EL (cell line): ENCODE measurements around the gene PDE3A.
"Not testable (repeated sequence)": the region's sequence is repeated elsewhere in the genome, so short reads cannot be mapped to it uniquely, and the experiment has no call there.

Experiments
- DNase-seq: peaks from one replicate; pipeline ENCODE4 v3.0.0-alpha.2; 2016

Gene PDE3A

DNA sequence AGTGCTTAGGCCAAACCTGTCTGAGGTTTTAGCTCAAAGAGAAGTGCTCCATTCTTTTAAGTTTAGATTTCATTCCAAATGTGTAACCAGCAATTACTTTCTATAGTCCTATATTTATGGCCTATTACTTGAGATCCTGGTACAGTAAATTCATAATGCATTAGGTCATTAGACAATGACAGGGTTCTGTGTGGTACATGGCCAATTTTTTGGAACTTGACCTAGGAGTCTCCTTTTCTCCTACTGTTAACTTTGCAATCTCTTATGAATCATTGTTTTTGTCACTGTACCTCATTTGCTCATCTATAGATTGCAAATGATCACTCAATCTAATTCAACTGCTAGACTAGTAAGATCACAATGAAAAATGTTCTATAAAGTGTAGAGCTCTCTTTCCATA, 136.7 kb downstream of the PDE3A start:
- peak; percentile 65 for DNase-seq

DNA sequence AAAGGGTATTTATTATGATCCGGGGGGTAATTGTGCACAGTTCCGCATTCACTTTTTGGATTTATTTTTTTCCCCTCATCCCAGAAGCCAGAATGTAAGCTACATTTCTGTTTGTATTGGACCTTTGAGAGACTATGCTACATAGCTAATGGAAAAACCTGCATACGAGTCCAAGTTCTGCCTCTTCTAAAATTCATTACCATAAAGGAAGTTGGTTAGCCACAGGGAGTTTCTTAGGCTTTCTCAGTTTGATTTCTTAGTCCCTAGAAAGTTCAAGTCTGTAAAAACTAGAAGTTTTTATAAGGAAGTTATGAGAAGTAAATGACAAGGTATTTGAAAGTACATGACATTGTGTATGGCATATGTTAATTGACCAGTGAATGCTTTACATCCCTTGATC, 138.7 kb downstream of the PDE3A start:
- DNase-seq: no peak

DNA sequence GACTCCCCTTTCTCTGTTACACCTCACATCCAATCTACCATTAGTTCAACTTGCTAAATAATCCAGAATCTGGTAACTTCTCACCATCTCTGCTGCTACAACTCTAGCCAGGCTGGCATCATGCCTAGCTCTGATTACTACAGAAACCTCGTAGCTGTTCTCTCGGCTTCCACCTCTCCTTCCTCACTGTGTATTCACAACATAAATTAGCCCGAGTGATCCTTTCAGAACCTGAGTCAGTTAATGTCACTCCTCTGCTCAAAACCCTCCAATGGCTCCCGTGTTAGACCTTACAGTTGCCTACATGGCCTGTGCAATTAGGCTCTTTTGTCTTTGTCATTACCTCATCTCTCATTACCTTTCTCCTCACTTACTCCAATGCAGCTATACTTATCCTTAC, 139.4 kb downstream of the PDE3A start:
- no peak for DNase-seq

DNA sequence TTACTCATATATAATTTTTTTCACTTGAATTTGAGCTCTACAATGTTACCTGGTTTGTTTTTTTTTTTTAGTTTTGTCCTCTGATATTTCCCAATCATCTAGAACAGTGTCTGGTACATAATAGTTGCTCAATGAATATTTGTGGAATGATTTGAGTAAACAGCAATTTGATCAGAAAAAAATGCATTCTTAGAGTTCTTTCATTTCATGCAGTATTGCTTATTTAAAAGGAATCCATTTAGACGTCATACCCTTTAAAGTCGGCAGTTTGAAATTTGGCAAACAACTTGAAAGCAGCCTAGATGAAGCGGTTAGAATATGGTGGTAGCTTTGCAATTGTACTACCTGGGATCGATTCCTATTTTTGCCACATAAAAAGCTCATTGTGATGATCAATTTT, 140.0 kb downstream of the PDE3A start:
- peak; percentile 69 for DNase-seq

DNA sequence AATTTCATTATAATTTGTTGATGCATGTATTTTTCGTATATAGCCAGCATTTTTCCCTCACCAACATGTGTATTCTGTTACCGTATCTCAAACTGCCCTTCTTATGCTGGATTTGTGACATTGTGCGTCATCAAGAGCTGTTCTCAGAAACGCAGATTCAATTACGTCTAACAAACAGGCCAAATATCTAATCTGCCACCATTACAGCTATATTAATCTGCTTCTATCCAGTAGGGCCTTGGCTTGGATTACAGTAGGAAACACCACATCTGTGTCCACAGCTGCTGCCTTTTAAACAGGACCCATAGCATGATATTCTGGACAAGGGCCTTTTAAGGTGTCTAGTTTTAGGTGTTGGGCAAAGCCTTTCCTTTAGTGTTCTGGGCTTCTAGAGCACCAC, 140.6 kb downstream of the PDE3A start:
- no peak for DNase-seq

DNA sequence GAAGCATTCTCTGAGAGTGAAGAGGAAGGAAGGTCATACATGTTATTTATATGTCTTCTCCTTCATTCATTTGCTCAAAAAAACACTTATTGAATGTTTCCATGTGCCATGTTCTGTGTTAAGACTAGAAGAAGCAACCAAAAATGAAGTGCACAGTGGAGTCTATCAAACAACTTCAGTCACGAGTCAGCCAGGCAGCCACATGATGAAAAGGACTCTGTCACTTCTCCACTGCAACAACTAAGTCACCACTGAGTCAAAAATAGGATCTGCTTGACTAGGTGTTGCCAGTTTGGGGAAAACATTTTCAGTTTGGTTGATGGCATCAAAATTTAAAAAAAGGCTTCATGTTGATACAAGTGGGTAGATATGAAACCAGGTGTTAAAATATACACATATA, 142.5 kb downstream of the PDE3A start:
- DNase-seq: no peak

DNA sequence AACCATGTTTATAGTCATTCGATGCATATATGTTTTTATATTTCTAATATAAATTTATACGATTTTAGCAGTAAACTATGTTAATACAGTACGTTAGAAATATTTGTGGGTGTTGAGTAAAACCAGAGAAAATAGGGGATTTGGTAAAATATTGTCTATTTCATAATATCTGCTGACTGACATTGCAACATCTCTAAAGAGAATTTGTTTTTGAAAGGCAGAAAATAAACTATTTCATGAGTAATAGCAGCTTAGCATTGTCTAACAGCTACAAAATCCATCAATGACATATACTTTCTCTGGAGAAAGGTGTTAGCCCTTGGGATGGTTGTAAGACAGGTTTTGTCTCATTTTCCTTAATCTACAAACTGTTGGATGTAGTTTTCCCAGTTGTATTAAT, 144.9 kb downstream of the PDE3A start:
- no peak for DNase-seq

DNA sequence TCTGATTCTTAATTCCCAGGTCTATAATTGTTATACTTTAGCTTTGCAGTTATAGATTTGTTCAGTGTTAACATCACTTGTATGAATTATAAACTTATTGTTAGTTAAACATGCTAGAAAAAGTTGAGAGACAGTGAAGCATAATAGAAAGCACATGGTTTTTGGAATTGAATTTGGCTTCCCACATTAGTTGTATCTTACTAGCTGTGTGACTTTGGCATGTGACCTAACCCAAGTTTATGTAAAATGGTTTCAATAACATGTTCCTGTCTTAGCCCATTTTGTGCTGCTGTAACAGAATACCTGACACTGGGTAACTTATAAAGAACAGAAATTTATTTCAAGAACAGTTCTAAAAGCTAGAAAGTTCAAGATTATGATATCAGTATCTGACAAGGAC, 146.3 kb downstream of the PDE3A start:
- DNase-seq: no peak

DNA sequence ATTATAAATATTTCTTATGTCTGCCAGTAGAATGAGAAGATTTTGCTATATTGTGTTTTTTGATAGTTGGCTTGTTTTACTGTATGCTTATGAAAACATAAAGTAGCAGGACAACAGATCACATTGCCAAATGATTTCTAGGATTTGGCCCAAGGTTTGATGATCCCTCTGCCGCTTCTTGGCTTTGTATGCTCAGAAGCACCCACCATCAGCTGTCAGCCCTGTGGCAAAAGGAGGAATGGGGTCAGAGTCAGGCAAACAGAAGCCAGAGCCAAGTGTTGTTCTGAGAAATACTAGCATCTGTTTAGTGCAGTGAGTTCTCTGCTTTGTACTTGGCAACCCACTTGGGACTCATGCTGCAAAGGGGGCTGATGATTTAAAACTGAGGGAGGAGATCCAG, 152.2 kb downstream of the PDE3A start:
- DNase-seq: no peak

DNA sequence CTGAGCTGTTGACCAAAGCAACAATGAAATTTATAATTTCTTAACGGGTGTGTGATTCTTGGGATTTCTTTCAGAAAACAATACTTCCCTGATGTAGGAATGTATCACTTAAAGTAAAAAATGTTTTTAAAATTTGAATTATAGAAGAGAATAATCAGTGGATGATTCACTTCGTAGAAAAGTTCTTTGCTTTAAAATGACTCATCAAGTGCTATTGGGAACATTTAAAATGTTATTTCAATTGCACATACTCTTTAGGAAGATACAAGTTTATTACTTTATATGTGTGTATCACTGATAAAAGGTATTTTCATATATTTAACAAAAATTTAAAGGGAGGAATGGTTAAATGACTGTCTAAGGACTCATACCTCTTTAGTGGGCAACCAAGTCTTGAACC, 155.3 kb downstream of the PDE3A start:
- peak; percentile 31 for DNase-seq

DNA sequence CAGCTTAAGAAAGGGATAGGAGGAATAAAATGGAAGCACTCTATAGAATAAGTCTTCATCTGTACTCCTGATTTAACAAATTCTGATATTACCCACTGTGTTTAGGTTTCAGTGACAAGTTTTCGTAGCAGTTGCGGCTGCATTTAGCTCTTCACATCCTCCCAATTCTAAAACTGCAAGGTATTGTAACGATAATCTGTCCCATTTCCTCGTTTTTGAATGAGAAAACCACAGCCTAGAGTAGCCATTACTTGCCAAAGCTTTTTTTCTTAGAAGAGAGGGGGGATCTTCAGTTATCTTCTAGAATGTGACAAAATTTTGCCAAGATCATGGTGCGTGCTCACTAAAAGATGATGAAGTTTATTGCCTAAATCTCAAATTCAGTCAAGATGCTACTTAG, 155.8 kb downstream of the PDE3A start:
- DNase-seq: no peak

DNA sequence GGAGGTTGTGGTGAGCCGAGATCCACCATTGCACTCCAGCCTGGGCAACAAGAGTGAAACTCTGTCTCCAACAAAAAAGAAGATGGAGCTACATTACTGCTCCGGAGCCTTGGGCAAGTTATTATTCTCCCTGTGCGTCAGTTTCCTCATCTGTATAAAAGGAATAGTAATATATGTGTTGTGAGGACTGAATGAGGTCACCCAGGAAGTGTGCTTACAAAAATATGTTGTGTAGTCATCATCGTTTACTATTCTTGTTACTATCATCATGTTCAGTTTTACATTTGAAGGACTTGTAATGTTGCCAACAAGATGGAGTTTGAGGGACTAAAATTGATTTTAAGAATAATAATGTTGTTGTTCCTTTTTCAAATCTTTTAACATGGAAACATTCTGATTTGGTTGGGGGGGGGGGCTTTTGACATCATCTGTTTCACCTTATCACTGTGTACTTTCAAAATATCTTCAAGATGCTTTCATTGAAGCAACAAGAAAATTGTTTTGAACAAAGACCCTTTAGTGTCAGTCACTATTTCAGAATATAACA, 156.8 kb downstream of the PDE3A start:
- peak; percentile 34 for DNase-seq

DNA sequence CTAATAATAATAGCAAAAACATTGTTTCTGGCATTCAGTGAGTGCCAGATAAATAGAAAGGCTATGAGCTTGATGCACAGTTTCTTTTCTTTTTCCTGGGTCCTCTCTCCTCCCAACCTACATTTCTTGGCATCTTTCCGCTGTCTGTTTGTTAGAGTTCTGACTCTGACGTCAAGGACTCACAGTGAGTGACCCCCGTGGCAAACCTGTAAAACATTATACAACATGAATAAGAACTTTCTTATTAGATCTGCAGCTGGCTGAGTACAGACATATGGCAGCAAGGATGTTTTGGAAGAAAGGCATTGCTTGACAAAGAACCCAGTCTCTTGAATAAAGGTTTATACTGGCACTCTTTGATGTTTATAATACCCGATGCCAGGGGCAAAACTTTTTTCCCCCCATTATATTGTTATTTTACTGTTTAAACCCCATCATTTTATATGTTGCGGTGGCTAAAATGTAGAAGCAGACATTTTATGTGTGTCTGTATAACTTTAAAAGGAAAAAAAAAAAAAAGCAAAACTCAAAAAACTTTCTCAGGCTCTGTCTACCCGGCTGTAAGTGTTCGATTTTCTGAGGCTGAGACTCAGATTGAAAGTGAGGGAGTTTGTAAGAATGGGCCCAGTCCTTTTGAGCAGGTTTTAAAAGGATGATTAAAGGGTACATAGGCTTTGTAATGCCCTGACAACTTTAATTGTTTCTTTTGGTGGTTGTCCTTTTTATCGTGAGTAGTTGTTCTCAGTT, 159.3 kb downstream of the PDE3A start:
- peak; percentile 12 for DNase-seq

DNA sequence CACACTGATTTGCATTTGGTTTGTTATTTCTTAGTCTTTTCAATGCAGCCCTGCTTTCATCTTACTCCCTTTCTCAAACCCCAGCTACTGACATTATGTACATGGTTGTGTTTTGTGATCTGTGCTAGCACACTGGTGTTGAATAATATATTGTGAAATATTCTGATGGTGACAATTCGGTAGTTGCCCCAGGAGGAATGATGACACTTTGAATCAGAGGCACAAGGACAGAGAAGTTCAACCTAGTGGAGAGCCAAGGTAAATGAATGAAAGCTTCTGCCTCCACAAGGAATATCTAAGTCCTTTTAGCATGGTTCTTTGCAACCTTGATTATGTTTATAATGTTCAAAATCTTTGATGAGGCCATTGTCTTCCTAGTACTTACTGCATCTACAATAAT, 159.9 kb downstream of the PDE3A start:
- DNase-seq: no peak

DNA sequence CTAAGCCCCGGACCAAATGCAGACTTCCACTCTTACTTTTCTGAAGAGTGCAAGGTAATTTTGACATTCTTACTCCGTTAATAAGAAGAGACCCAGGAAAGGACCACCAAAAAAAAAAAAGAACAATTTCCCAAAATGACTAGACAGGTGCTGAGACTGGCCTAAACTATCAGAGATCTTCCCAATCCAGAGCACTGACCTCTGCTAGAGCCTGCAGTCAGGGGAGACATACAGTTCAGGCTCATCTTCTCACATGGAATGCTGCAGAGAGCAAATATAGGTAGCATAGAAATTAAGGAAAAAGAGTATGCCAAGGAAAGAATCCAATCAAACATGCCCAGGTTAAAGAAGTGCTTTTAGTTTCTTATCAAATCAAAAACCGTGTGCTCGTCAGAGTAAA, 177.9 kb downstream of the PDE3A start:
- DNase-seq: no peak

DNA sequence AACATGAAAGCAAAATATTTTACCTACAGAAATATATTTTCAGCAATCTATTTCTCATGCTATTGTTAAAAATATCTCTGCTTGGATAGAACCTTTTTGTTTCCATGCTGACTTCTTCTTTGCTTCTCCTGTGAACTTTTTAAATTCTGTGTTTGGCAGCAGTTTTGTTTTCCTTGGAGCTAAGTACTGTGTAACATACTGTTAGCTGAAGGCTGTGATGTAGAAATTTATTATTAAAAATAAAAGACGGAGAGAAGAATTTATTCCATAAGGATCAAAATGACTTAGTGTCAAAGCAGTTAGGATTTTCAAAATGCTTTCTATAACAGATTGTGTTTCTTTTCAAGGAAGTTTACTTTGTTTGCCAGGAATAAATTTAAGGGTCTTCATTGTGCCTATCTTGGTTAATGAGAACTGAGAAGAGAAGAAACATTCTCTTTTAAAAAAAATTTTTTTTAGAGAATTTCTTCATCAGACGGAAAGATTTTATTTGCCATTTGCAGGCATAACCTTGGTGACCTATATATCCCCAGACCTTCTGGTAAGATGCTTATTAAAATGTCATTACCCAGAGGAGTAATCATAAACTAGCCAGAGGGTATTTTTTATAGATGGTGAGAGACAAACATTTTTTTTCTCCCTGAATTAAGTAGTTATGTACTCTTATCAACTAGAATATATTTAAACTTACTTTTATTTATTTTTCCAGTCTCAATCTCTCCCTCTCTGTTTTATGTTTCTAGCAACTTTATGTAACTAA, 179.7 kb downstream of the PDE3A start:
- DNase-seq: peak; percentile 7

DNA sequence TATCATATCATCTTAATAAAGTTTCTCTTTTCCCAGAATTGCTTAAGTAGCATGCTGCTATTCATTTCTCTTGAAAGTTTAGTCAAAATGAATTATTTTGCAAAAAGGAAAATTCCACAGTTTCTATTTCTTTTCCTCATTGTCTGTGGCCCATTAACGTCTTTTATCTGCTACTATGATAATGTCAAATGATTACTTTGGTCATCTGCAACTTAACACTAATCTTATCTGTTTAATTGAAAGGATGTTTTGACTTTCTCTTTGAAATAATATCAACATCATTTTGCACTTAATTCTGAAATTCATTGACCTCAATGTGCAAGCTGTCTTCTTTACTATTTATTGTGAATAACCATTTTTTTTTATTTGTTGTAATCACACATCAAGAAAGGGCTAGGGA, 180.3 kb downstream of the PDE3A start:
- DNase-seq: no peak

DNA sequence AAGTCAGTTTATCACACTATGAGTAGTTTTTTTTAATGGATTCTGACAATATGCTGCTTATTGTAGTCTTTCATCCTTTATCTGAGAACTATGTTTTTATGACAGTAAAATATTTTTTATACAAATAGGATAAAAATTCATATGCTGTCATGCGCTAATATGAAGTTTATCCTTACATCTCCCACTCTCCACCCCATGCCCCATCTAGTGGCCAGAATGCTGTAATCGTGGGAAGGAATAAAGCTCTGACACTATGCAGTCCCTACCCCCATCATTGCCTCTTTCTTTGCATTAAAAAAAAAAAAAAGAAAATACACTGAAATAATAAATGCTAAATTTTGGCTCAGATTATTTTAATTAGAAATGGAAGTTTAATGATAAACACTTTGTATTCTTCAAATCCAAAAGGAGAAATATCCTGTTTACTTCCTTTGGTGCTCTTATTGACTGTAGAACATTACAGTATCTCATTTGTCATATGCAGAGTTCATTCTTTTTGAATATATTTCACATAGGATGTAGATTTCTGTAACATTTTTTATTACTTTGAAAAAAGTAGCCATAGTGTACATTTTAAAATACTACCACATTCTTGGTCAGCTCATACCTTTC, 180.9 kb downstream of the PDE3A start:
- peak; percentile 46 for DNase-seq

DNA sequence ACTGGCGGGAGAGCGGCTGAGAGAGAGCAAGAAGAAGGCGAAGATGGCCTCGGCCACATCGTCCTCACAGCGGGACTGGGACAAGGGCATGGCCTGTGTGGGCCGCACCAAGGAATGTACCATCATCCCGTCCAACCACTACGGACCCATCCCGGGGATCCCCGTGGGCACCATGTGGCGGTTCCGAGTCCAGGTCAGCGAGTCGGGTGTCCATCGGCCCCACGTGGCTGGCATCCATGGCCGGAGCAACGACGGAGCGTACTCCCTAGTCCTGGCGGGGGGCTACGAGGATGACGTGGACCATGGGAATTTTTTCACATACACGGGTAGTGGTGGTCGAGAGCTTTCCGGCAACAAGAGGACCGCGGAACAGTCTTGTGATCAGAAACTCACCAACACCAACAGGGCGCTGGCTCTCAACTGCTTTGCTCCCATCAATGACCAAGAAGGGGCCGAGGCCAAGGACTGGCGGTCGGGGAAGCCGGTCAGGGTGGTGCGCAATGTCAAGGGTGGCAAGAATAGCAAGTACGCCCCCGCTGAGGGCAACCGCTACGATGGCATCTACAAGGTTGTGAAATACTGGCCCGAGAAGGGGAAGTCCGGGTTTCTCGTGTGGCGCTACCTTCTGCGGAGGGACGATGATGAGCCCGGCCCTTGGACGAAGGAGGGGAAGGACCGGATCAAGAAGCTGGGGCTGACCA, 183.6 kb downstream of the PDE3A start:
- DNase-seq: not testable (repeated sequence)

DNA sequence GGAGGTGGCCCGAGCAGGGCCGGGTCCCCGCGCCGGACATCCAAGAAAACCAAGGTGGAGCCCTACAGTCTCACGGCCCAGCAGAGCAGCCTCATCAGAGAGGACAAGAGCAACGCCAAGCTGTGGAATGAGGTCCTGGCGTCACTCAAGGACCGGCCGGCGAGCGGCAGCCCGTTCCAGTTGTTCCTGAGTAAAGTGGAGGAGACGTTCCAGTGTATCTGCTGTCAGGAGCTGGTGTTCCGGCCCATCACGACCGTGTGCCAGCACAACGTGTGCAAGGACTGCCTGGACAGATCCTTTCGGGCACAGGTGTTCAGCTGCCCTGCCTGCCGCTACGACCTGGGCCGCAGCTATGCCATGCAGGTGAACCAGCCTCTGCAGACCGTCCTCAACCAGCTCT, 184.2 kb downstream of the PDE3A start:
- DNase-seq: not testable (repeated sequence)

DNA sequence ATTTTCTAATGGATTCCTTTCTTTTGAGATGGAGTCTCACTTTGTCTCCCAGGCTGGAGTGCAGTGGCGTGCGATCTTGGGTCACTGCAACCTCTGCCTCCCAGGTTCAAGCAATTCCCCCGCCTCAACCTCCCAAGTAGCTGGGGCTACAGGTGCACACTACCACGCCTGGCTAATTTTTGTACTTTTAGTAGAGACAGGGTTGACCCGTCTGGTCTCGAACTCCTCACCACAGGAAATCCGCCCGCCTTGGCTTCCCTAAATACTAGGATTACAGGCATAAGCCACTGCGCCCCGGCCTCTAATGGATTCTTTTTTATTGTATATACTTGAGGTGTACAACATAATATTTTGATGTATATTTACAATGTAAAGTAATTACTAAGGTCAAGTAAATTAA, 186.7 kb downstream of the PDE3A start:
- no peak for DNase-seq

DNA sequence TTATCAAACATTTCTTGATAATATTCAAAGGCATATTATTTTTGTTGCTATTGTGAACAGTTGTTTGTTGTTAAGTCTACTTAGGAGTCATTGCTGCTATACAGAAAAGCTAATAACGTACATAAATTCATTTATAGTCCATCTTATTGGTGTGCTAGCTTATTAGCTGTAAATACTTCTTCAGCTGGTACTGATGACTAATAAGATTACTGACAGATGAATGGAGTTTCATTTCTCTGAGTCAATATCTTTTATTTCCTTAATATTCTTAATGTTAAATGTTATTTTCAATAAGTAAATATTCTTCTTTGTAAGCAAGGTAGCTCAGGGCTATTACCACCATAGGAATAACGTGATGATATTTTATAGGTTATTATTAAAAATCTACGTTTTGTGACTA, 187.4 kb downstream of the PDE3A start:
- DNase-seq: no peak

DNA sequence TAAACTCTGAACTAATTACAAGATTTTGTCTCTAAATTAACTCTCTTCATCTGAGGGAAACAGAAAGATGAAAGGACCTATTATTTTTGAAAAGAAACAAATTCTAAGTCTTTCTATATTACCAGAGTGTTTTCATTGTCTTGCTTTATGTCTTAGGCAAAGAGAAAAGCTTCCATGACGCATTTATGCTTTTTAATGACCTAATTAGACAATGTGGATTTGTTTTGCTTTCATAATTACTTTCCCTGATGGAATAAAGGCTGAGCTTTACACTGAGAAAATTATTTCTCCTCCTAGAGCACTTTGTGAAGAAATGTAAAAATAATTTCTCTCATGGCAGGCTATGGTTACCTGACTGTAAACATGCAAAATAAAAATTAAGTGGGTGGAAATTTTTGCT, 188.8 kb downstream of the PDE3A start:
- DNase-seq: no peak
